ENCODE results near the gene PHYKPL. TPM values are rescaled to one million over a fixed set of nuclear protein-coding genes. Genes with fewer than 3 reads are reported as not detected.

PHYKPL gene
- total and polyA plus RNA-seq, 4 donors = 16.9 to 164 (median 80.2) TPM

DNA sequence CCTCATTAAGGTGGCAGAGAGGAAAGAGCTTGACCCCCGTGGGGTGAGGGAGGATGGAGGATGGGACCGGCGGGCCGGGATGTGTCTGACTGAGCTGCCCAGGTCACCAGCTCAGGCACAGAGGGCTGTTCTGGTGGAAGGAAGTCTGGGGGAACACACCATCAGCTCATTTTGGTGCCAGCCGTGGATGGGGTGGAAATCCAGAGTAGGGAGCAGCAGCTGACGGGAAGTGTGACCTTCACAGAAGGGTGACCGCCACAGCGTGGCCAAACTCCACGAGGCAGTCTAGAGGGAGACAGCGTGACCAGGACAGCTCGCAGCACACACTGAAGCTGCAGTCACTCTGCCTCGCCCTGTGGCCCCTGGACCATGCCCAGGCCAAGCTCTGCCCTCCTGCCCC lies 45.3 kb upstream of the PHYKPL start:
- Histone ChIP-seq H3K4me1 (ENCODE audit: control insufficient read depth in 1 of 2, insufficient read depth in 2 of 2, low read length in 2 of 2) (no peaks in the 10 kb centered on the region), H3K36me3 (ENCODE audit: control insufficient read depth in 1 of 2, insufficient read depth in 2 of 2, low read length in 1 of 2) (no peaks in the 10 kb centered on the region), H3K4me3 (ENCODE audit: low read length in 2 of 2) (no peak overlapping the region), H3K9me3 (ENCODE audit: control insufficient read depth, low read length) (no peaks in the 10 kb centered on the region), H3K27me3 (ENCODE audit: control insufficient read depth in 1 of 2, insufficient read depth in 2 of 2, low read length in 1 of 2) (no peaks in the 10 kb centered on the region), H3K27ac (ENCODE audit: low read depth in 1 of 2, low read length in 2 of 2) (no peak overlapping the region)
- ATAC-seq (ENCODE audit: low FRiP score) (no peak), DNase-seq (peak; percentile 39 to 58)
- 73 to 77% methylated on average over 10 to 12 of the region's 12 CpGs for WGBS, 2 donors
- intact Hi-C loops (cut with DNase I) = loop anchor here (2.0 to 10.0 kb wide), 2 partner anchors 273 to 277 kb away; no protein-coding TSS in a partner anchor

DNA sequence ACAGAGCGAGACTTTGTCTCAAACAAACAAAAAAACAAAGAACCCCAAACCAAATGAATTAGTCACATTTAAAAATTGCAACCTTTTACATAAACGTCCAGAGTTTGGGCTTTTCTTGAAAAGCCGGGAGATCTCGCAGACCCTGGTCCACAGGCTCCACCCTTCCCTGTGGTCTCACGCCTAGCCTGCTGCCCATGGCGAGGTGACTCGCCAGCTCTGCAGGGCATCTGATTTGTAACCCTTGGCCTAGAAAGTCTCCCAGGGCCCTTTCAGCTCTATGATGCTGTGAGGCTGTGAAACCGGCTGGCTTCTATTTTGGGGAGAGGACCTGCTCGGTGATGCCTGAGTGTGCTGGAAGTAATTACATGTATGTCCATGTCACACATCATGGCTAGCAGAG lies 44.7 kb upstream of the PHYKPL start:
- no peaks in the 10 kb centered on the region for H3K27me3 ChIP-seq (ENCODE audit: control insufficient read depth in 1 of 2, insufficient read depth in 2 of 2, low read length in 1 of 2)
- no peaks in the 10 kb centered on the region for H3K9me3 ChIP-seq (ENCODE audit: control insufficient read depth, low read length)
- no peaks in the 10 kb centered on the region for H3K4me1 ChIP-seq (ENCODE audit: control insufficient read depth in 1 of 2, insufficient read depth in 2 of 2, low read length in 2 of 2)
- DNase-seq (peak in 1 of 2 donors; percentile 24), ATAC-seq (ENCODE audit: low FRiP score) (no peak)
- no peak overlapping the region for H3K4me3 ChIP-seq (ENCODE audit: low read length in 2 of 2)
- no peaks in the 10 kb centered on the region for H3K36me3 ChIP-seq (ENCODE audit: control insufficient read depth in 1 of 2, insufficient read depth in 2 of 2, low read length in 1 of 2)
- intact Hi-C loops (cut with DNase I) = loop anchor here in 1 of 2 donors (10.0 kb wide), 1 partner anchor 277 kb away; no protein-coding TSS in a partner anchor
- H3K27ac ChIP-seq (ENCODE audit: low read depth in 1 of 2, low read length in 2 of 2) = no peak overlapping the region
- WGBS, 2 donors = 81% methylated on average over 9 of the region's 9 CpGs

DNA sequence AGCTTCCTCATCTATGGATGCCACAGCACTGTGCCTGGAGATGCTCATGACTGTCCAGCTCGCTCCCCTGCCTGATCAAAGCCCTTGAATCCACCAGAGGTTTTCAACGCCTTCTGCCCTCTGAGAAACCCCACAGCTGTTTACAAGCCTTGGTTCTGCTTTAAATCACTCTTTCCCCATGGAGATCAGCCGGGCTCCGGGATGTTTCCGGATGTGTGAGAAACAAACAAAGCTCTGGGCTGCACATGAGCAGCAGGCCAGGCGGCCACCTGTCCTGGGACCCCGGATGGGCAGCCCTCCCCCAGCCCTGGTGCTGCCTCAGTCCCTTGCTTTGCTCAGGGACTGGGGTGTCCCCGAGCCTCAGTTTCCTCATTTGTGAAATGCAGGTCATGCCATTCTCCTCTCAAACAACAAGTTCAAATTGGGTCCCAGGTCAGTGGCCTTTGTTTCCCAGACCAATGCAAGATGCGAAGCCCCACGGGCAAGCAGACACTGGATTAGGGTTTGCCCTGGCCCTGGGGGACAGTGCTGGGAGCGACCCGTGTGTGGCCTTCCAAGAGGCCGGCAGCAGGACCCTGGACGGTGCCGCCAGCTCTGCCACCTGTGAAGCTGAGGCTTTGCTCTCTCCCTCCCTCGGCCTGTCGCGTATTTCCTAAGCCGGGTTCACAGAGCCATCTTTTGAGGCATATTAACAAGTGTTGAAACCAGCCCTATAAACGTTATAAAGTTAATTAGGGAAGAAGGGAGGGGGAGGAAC lies 42.4 kb upstream of the PHYKPL start:
- WGBS, 2 donors = 74 to 80% methylated on average over 20 of the region's 20 CpGs
- Histone ChIP-seq H3K9me3 (ENCODE audit: control insufficient read depth, low read length) (no peaks in the 10 kb centered on the region), H3K27me3 (ENCODE audit: control insufficient read depth in 1 of 2, insufficient read depth in 2 of 2, low read length in 1 of 2) (no peaks in the 10 kb centered on the region), H3K4me1 (ENCODE audit: control insufficient read depth in 1 of 2, insufficient read depth in 2 of 2, low read length in 2 of 2) (no peaks in the 10 kb centered on the region), H3K4me3 (ENCODE audit: low read length in 2 of 2) (no peak overlapping the region), H3K36me3 (ENCODE audit: control insufficient read depth in 1 of 2, insufficient read depth in 2 of 2, low read length in 1 of 2) (no peaks in the 10 kb centered on the region), H3K27ac (ENCODE audit: low read depth in 1 of 2, low read length in 2 of 2) (no peak overlapping the region)
- DNase-seq = no peak
- intact Hi-C loops (cut with DNase I) = loop anchor here in 1 of 2 donors (10.0 kb wide), 1 partner anchor 280 kb away; no protein-coding TSS in a partner anchor
- ATAC-seq (ENCODE audit: low FRiP score) = no peak

DNA sequence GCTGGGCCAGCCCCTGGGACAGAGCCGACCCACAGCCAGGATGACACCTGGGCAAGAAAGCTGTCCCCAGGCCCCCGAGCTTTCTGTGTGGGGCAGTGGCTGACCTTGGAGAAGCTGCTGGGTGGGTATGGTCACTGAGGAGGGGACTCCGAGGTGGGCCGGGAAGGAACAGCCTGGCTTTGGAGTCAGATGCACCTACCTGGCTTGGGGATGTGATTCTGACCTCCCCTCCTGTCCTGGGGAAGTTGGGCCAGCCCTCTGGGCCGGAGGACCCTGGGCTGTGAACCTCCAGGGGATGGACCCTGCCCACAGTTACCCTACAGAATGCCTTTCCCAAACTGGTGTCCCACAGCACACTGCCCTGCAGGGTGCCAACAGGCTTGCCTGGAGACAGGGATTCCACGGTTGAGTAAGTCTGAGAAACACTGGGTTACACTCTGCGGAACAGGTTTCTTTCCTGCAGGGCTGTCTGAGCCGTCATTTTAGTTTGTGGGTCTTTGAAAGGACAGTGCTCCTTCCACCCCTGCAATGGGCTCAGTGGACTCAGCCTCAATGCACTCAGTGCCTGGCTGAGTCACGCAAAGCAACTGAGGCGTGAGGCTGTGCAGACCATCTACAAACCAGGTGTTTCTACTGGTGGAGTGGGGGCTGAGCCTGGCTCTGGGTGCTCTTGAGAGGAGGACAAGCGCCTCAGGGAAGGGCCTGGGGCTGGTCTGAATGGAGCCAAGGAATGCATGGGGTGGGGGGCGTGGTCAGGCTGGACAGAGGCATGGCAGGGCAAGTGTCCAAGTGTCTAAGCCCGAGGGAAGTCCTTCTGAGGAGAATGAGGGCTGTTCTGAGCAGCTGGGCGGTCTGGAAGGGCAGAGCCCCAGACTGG lies 41.3 kb upstream of the PHYKPL start:
- Histone ChIP-seq H3K36me3 (ENCODE audit: control insufficient read depth in 1 of 2, insufficient read depth in 2 of 2, low read length in 1 of 2) (no peaks in the 10 kb centered on the region), H3K9me3 (ENCODE audit: control insufficient read depth, low read length) (no peaks in the 10 kb centered on the region), H3K27me3 (ENCODE audit: control insufficient read depth in 1 of 2, insufficient read depth in 2 of 2, low read length in 1 of 2) (no peaks in the 10 kb centered on the region), H3K4me3 (ENCODE audit: low read length in 2 of 2) (no peak overlapping the region), H3K4me1 (ENCODE audit: control insufficient read depth in 1 of 2, insufficient read depth in 2 of 2, low read length in 2 of 2) (no peaks in the 10 kb centered on the region), H3K27ac (ENCODE audit: low read depth in 1 of 2, low read length in 2 of 2) (no peak overlapping the region)
- WGBS, 2 donors = 71 to 79% methylated on average over 13 to 14 of the region's 14 CpGs
- no peak for DNase-seq
- intact Hi-C loops (cut with DNase I) = loop anchor here in 1 of 2 donors (10.0 kb wide), 1 partner anchor 281 kb away; no protein-coding TSS in a partner anchor
- no peak for ATAC-seq (ENCODE audit: low FRiP score)

DNA sequence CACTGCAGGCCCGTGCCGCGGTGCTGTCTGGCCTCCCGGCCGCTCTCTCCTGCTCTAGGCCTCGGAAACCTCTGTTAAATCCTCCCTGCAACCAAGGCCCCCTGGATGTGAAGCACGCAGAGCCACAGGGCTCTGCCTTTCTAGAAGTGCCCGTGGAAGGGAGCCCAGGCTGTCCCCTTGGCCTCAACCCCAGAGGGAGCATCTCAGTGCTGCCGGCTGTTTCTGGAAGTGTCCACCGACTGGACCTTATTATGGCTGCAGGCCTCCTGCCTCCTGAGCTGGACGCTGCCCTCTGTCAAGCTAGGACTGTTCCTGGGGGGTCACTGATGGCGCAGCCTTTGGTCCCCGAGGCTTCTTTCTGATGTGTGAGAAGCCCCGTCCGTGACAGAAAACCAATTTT lies 40.4 kb upstream of the PHYKPL start:
- DNase-seq = no peak
- Histone ChIP-seq H3K27me3 (ENCODE audit: control insufficient read depth in 1 of 2, insufficient read depth in 2 of 2, low read length in 1 of 2) (no peaks in the 10 kb centered on the region), H3K9me3 (ENCODE audit: control insufficient read depth, low read length) (no peaks in the 10 kb centered on the region), H3K4me1 (ENCODE audit: control insufficient read depth in 1 of 2, insufficient read depth in 2 of 2, low read length in 2 of 2) (no peaks in the 10 kb centered on the region), H3K27ac (ENCODE audit: low read depth in 1 of 2, low read length in 2 of 2) (no peak overlapping the region), H3K4me3 (ENCODE audit: low read length in 2 of 2) (no peak overlapping the region), H3K36me3 (ENCODE audit: control insufficient read depth in 1 of 2, insufficient read depth in 2 of 2, low read length in 1 of 2) (no peaks in the 10 kb centered on the region)
- WGBS, 2 donors = 90 to 91% methylated on average over 15 of the region's 15 CpGs
- intact Hi-C loops (cut with DNase I) = loop anchor here in 1 of 2 donors (10.0 kb wide), 1 partner anchor 282 kb away; no protein-coding TSS in a partner anchor
- no peak for ATAC-seq (ENCODE audit: low FRiP score)

DNA sequence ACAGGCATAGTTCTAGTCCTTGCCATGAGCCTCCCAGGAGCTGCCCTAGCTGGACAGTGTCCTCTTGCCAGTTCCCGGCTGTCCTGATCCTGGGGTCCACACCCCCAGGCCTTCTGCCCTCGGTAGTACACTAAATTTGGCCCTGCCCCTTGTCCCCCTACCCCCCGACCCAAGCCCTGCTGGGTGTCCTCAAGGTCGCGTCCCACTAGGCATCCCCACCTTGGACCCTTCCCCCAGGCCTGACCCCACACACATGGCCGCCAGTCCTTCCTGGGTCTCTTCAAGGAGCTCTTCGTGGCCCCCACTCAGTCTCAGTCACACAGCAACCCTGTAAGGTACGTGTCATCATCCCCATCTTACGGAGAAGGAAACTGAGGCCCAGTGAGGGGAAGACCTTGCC lies 40.0 kb upstream of the PHYKPL start:
- intact Hi-C loops (cut with DNase I) = loop anchor here in 1 of 2 donors (10.0 kb wide), 1 partner anchor 282 kb away; no protein-coding TSS in a partner anchor
- 93 to 99% methylated on average over 9 of the region's 9 CpGs for WGBS, 2 donors
- no peak for ATAC-seq (ENCODE audit: low FRiP score)

DNA sequence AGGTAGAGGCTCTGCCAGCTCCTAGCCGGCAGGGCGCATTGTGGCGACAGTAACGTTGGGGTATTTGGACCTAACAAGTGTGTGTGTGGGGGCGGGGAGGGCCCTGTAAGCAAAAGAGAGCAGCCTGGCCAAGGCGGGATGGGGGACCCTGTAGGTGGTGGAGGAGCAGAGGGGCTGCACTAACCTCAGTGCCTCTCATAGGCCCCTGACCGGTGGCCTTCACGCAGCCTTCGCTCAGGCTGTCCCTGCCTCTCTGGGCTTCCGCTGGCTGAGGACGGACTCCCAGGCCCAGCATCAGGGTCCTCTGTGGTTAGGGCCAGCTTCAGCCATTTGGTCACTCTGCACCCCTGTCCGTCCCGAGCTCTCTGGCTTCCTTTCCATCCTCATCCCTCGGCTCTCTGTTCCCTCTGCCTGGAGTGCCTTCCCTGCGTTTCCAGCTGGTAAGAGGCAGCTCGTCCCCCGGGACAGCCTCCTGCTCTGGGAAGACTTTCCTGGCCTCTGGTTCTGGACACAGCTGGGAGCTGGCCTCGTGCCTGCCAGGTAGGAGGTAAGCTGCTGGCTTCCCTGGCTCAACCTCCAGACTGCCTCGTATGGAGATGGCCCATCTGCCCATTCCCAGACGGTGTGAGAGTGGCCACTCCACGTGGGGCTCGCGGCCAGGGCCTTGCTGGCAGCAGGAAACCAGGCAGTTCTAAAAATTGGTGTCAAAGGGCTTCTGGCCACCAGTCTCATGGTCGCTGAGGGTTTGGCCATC lies 39.3 kb upstream of the PHYKPL start:
- Histone ChIP-seq H3K4me3 (ENCODE audit: low read length in 2 of 2) (no peak overlapping the region), H3K36me3 (ENCODE audit: control insufficient read depth in 1 of 2, insufficient read depth in 2 of 2, low read length in 1 of 2) (no peaks in the 10 kb centered on the region), H3K4me1 (ENCODE audit: control insufficient read depth in 1 of 2, insufficient read depth in 2 of 2, low read length in 2 of 2) (no peaks in the 10 kb centered on the region), H3K27me3 (ENCODE audit: control insufficient read depth in 1 of 2, insufficient read depth in 2 of 2, low read length in 1 of 2) (no peaks in the 10 kb centered on the region), H3K9me3 (ENCODE audit: control insufficient read depth, low read length) (no peaks in the 10 kb centered on the region), H3K27ac (ENCODE audit: low read depth in 1 of 2, low read length in 2 of 2) (no peak overlapping the region)
- intact Hi-C loops (cut with DNase I) = loop anchor here in 1 of 2 donors (10.0 kb wide), 1 partner anchor 283 kb away; no protein-coding TSS in a partner anchor
- ATAC-seq (ENCODE audit: low FRiP score) = no peak
- 81% methylated on average over 24 of the region's 24 CpGs for WGBS, 2 donors
- no peak for DNase-seq

More for the DNA sequence above, 40.0 kb upstream of the PHYKPL start:
- H3K9me3 ChIP-seq (ENCODE audit: control insufficient read depth, low read length) = no peaks in the 10 kb centered on the region
- no peaks in the 10 kb centered on the region for H3K36me3 ChIP-seq (ENCODE audit: control insufficient read depth in 1 of 2, insufficient read depth in 2 of 2, low read length in 1 of 2)
- no peak for DNase-seq
- H3K4me3 ChIP-seq (ENCODE audit: low read length in 2 of 2) = no peak overlapping the region
- H3K27ac ChIP-seq (ENCODE audit: low read depth in 1 of 2, low read length in 2 of 2) = no peak overlapping the region
- H3K27me3 ChIP-seq (ENCODE audit: control insufficient read depth in 1 of 2, insufficient read depth in 2 of 2, low read length in 1 of 2) = no peaks in the 10 kb centered on the region
- H3K4me1 ChIP-seq (ENCODE audit: control insufficient read depth in 1 of 2, insufficient read depth in 2 of 2, low read length in 2 of 2) = no peaks in the 10 kb centered on the region

DNA sequence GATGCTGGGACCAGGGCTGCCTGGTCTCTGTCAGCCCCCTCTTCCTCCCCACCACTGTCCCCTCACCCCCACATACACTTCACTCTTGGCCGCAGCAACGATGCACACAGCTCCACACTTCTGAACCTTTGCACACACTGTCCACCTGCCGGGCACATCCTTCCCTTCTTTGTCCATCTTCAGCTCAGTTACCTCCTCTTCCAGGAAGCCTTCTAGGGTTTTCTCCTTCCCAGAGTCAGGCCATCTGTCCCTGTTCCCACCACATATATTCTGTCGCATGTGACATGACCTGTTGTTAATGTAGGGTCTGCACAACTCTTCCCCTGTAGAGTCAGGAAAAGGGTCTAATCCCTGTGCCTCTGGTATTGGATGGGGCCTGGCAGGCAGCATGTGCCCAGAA lies 38.6 kb upstream of the PHYKPL start:
- no peaks in the 10 kb centered on the region for H3K27me3 ChIP-seq (ENCODE audit: control insufficient read depth in 1 of 2, insufficient read depth in 2 of 2, low read length in 1 of 2)
- no peaks in the 10 kb centered on the region for H3K36me3 ChIP-seq (ENCODE audit: control insufficient read depth in 1 of 2, insufficient read depth in 2 of 2, low read length in 1 of 2)
- H3K27ac ChIP-seq (ENCODE audit: low read depth in 1 of 2, low read length in 2 of 2) = no peak overlapping the region
- ATAC-seq (ENCODE audit: low FRiP score) (no peak), DNase-seq (no peak)
- no peak overlapping the region for H3K4me3 ChIP-seq (ENCODE audit: low read length in 2 of 2)
- H3K9me3 ChIP-seq (ENCODE audit: control insufficient read depth, low read length) = no peaks in the 10 kb centered on the region
- intact Hi-C loops (cut with DNase I) = loop anchor here in 1 of 2 donors (10.0 kb wide), 1 partner anchor 284 kb away; no protein-coding TSS in a partner anchor
- H3K4me1 ChIP-seq (ENCODE audit: control insufficient read depth in 1 of 2, insufficient read depth in 2 of 2, low read length in 2 of 2) = no peaks in the 10 kb centered on the region
- WGBS, 2 donors = 91 to 94% methylated on average over 4 of the region's 4 CpGs
